GM19324 (cell line): Measurements from ENCODE around the gene SH3BP2.
"Not testable (repeated sequence)": the region's sequence is repeated elsewhere in the genome, so short reads cannot be mapped to it uniquely, and the experiment has no call there.

Source experiments
- ATAC-seq: cut with Tn5 transposase; IDR thresholded peaks from one replicate; pipeline ENCODE4 v1.9.1; 2021; ENCODE audit warnings: mild to moderate bottlenecking, moderate library complexity; ENCODE audit not compliant: unreplicated experiment, low FRiP score

The SH3BP2 gene

GRCh38 chr4:2762486-2763370, 30.2 kb upstream of the SH3BP2 start:
- not testable (repeated sequence) for ATAC-seq

DNA sequence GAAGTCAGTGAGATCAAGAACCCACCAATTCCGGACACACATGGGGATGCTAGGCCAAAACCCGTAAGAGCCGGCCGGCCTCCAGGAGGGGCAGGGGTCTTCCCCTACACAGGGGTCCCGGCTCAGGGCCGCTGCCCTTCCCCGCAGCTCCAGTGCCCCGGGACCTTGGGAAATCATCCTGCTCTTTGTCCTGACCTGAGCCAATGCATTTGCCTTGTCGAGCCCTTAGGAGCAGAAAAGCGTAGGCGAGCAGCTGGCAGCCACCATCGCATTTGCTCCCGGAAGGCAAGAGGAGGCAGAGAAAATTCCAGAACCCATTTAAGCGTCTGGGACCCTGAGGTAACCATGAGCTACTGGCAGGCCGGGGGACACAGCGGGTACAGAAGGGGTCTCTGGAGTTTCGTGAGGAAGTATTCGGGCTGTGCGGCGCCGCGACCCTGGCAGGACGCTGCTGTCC, 29.3 kb upstream of the SH3BP2 start:
- ATAC-seq = peak; percentile 11

GRCh38 chr4:2765832-2766526, 26.9 kb upstream of the SH3BP2 start:
- no peak for ATAC-seq

GRCh38 chr4:2767046-2767704, 25.7 kb upstream of the SH3BP2 start:
- no peak for ATAC-seq

- no peak for ATAC-seq
Measured at GRCh38 chr4:2767705-2768074, 25.2 kb upstream of the SH3BP2 start.

GRCh38 chr4:2768124-2768523, 24.8 kb upstream of the SH3BP2 start:
- ATAC-seq = no peak

- no peak for ATAC-seq
Measured at GRCh38 chr4:2768921-2769336, 24.0 kb upstream of the SH3BP2 start.

DNA sequence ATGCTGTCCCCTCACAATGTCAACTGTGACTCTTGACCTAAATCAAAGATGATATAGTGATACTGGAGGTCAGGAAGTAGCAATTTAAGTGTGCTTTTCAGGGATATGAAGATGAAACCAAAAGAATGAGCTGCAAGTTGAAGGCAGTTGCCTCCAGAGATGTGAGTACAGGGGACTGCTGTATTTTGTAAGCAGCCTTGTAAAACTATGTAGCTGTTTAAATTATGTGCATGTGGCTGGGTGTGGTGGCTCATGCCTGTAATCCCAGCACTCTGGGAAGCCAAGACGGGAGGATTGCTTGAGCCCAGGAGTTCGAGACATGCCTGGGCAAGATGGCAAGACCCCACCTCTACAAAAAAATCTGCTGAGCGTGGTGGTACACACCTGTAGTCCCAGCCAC, 21.6 kb upstream of the SH3BP2 start:
- ATAC-seq = no peak

DNA sequence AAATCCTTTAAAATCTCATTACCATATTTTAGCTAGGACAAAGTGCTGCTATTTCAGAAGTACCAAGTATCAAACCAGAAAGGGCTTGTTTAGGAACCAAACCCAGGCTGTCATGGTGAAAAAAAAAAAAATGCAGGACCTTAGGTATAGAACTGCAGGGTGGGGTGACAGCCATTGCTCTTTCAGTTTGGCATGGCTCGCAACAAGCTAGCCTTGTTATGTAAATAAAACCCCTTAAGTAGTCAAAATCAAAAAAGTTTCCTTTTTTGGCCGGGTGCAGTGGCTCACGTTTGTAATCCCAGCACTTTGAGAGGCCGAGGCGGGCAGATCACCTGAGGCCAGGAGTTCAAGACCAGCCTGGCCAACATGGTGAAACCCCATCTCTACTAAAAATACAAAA, 12.2 kb upstream of the SH3BP2 start:
- not testable (repeated sequence) for ATAC-seq

- no peak for ATAC-seq
Measured at GRCh38 chr4:2781911-2782310, 11.0 kb upstream of the SH3BP2 start.

GRCh38 chr4:2783790-2784189, 9.1 kb upstream of the SH3BP2 start:
- no peak for ATAC-seq

DNA sequence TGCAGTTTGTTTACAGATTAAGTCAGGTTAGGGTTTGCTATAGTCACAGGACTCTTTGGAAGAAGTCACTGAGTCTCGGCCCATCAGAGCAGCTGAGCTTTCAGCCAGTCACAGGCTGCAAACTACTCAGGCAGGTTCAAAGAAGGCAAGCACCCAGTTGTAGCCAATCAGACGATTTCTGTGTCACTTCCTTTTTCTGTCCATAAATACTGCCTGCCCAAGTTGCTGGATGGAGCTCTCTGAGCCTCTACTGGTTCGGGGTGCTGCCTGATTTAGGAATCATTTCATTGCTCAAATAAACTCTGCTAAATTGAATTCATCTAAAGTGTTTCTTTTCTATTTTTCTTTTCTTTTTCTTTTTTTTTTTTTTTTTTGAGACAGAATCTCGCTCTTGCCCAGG, 7.3 kb upstream of the SH3BP2 start:
- ATAC-seq = no peak

GRCh38 chr4:2786152-2786671, 6.7 kb upstream of the SH3BP2 start:
- no peak for ATAC-seq

- no peak for ATAC-seq
Measured at GRCh38 chr4:2786794-2787229, 6.1 kb upstream of the SH3BP2 start.

DNA sequence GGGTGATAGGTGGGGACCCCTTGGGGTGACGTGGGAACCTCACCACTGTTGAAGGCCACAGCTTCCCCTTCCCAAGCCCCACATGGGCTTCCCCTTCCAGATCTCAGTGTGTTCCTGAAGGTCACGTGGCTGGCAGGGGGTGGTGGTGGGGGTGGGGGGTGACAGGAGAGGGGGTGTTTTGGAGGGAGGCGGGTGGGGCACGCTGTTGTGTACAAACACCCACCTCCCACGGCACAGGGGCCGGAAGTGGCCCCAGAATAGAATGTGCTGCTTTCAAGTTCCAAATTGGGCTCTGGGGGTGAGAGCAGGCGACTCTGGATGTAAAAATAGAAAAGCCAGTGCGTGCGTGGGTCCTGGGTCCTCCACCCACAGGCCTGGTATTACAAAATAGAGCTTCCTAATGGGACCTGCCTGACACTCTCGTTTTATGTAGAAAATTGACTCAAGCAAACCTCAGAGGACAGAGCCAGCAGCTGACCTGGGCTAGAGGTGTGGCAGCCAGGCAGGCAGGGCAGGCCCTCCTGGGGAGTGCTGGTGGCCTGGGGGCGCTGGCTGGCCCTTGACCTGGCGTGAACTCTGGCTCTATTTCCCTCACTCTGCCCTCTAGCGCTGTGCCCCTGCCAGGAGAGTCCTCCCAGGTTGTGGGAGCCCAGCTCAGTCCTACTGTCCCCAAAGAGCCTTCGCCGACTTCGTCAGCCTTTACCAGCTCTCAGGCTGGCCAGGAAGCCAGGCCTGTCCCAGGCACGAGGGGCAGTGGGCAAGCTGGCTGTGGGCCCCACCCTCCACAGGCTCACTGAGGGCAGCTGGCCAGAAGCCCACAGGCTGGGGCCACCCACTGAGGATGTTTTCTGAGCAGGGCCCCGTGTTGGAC, 5.4 kb upstream of the SH3BP2 start:
- ATAC-seq = peak; percentile 67

DNA sequence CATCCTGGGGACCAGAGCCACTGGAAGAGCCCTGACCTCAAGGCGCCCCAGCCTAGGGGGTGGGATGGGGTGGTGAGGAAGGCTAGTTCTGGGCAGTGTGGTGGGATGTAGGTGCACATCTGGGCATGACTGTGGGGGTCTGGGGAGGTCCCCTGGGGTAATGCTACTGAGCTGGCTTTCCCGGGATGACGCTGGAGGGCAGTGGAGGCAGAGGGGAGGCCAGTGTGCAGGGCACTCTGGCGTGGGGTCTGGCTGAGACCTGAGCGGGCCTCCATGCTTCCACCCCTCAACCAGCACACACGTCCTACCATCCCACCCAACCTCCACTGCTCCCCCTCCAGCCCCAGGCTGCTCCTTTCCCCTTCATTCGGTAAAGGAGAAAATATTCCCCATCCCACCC, 4.8 kb upstream of the SH3BP2 start:
- no peak for ATAC-seq

DNA sequence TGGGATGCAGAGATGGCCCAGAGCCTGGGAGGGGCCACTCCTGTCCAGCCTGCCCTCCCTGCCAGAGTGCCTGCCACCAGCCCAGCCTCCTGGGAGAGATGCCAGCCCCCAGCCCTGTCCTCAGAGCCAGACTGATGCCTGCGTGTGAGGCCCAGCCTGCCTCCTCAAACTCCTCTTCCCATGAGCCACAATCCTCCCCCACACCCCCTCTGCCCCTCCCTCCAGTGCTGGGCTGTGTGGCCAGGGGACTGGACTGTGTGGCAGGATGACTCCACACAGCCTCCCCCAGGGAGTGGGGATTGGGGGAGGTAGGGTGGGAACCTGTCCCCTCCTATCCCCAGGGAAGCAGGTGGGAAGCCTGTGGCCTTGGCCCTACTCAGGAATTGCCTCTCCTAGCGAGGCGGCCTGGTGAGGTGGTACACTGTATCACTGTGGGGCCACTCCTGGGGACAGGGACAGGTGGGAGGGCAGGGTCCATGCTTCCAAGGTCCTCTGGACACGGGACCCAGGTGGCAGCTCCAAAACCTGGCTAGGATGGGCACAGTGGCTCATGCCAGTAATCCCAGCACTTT, 4.3 kb upstream of the SH3BP2 start:
- no peak for ATAC-seq

- no peak for ATAC-seq
Measured at GRCh38 chr4:2789351-2789750, 3.5 kb upstream of the SH3BP2 start.

DNA sequence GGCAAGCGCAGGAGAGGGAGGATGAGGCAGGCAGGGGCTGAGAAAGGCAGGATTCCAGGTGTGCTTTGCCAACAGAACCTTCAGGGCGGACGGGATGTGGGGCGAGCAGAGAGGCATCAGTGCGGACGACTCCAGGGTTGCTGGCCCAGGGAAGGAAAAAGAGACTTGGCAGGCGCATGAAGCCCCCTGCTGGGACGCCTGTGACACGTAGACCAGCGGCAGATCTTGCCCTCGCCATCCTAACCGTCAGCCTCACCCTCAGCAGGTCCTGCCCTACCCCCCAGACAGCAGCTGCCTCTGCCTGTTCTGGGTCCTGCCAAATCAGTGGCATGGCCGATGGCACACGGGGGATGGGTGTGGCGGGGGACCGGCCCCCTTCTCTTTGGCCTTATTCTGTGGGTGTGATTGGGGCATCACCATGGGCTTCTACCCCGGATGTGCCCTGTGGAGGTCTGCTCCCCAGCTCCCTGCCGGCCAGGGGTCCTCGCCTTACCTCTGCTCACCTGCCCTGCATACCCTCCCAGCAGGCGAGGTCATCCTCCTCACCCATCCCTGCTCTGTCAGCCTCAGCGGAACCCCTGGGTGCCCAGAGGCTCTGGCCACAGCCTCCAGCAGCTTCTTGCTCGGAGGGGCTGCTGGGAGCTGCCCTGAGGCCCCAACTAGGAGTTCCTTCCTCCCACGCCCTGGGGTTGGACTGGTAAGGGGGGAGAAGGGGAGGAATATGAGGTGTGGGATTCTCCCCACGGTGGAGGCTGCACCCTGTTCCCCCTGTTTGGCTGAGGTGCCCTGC, 2.9 kb upstream of the SH3BP2 start:
- no peak for ATAC-seq
